ENCODE data around the gene VPS13A. TPM values are rescaled to one million over a fixed set of nuclear protein-coding genes. Genes with fewer than 3 reads are reported as not detected.
"Not testable (repeated sequence)": the region's sequence is repeated elsewhere in the genome, so short reads cannot be mapped to it uniquely, and the experiment has no call there.

VPS13A gene
- total and polyA plus RNA-seq, 2 donors (not counting 1 experiment from before 2014, with no cell fraction given) = 12.8 to 39.3 TPM

DNA sequence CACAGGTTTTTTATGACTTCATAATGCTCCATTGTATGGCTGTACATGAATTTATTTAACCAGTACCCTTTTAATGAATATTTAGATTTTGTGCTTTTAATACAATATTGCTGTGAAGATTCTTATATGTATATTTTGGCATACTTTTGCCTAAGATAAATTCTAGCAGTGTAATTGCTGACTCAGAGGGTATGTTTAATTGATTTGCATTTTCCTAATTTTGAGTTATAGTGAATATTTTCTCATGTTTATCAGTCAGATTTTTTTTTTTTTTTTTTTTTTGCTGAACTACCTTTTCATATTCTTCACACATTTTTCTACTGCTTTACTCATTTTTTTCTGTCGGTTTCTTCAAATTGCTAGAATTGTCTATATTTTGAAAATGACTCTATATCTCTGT lies 222.6 kb downstream of the VPS13A start:
- no peak for TF ChIP-seq EZH2 (IDR thresholded peaks at IDR 0.05; ENCODE audit: low read length, missing control alignments)
- TF ChIP-seq, protein P1, sequence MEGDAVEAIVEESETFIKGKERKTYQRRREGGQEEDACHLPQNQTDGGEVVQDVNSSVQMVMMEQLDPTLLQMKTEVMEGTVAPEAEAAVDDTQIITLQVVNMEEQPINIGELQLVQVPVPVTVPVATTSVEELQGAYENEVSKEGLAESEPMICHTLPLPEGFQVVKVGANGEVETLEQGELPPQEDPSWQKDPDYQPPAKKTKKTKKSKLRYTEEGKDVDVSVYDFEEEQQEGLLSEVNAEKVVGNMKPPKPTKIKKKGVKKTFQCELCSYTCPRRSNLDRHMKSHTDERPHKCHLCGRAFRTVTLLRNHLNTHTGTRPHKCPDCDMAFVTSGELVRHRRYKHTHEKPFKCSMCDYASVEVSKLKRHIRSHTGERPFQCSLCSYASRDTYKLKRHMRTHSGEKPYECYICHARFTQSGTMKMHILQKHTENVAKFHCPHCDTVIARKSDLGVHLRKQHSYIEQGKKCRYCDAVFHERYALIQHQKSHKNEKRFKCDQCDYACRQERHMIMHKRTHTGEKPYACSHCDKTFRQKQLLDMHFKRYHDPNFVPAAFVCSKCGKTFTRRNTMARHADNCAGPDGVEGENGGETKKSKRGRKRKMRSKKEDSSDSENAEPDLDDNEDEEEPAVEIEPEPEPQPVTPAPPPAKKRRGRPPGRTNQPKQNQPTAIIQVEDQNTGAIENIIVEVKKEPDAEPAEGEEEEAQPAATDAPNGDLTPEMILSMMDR (conservative IDR thresholded peaks at IDR 0.05 in 1 of 2, IDR thresholded peaks at IDR 0.05 in 1 of 2; ENCODE audit: low read depth in 1 of 2, low read length in 2 of 2) = no peak
- H3K36me3 ChIP-seq (ENCODE audit: control insufficient read depth, insufficient read depth, low read length) = no peaks in the 10 kb centered on the region
- H3K9ac ChIP-seq (ENCODE audit: insufficient read depth, low read length) = no peak overlapping the region
- no peaks in the 10 kb centered on the region for H3K79me2 ChIP-seq (ENCODE audit: control insufficient read depth, insufficient read depth, low read length)
- H3K4me2 ChIP-seq (ENCODE audit: extremely low read depth, insufficient read depth, low read length) = no peak overlapping the region
- H2AFZ ChIP-seq (ENCODE audit: low read length) = no peak overlapping the region
- no peaks in the 10 kb centered on the region for H4K20me1 ChIP-seq (ENCODE audit: control insufficient read depth, extremely low read depth, insufficient read depth, low read length)
- no peak for DNase-seq (ENCODE audit: low read depth in 2 of 2)
- H3K27ac ChIP-seq (ENCODE audit: insufficient read depth, low read length) = no peak overlapping the region
- no peaks in the 10 kb centered on the region for H3K27me3 ChIP-seq (ENCODE audit: control insufficient read depth, insufficient read depth, low read length)
- peaks cover 2% of the 10 kb centered on the region for H3K4me1 ChIP-seq (ENCODE audit: control insufficient read depth, extremely low read depth, insufficient read depth, low read length)
- no peak overlapping the region for H3K4me3 ChIP-seq (replicated peaks in 1 of 4; ENCODE audit: control extremely low read depth in 1 of 4, insufficient read depth in 1 of 4, low read depth in 3 of 4, low read length in 4 of 4)
- no peaks in the 10 kb centered on the region for H3K9me3 ChIP-seq (ENCODE audit: control insufficient read depth, insufficient read depth, low read depth, low read length)

DNA sequence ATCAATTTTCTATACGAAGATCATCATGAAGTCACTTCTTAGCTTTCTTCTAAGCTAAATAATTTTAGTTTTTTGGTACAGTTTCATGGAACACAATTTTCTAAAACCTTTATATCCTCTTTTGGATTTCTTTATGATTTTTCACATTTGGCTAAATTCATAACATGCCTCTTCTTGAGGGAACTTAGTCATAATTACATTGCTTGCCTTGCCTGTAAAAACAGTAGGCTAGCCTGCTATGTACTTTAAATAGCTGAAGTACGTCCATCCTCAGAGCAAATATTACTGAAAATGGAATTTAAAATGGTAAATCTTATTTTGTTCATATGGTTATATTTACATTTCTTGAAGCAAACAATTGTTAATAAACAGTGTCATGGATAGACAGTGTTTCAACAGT lies 225.0 kb downstream of the VPS13A start:
- H3K9ac ChIP-seq (ENCODE audit: insufficient read depth, low read length) = no peak overlapping the region
- H3K36me3 ChIP-seq (ENCODE audit: control insufficient read depth, insufficient read depth, low read length) = no peaks in the 10 kb centered on the region
- no peak overlapping the region for H3K4me3 ChIP-seq (replicated peaks in 1 of 4; ENCODE audit: control extremely low read depth in 1 of 4, insufficient read depth in 1 of 4, low read depth in 3 of 4, low read length in 4 of 4)
- peaks cover 2% of the 10 kb centered on the region for H3K4me1 ChIP-seq (ENCODE audit: control insufficient read depth, extremely low read depth, insufficient read depth, low read length)
- H4K20me1 ChIP-seq (ENCODE audit: control insufficient read depth, extremely low read depth, insufficient read depth, low read length) = no peaks in the 10 kb centered on the region
- H3K27ac ChIP-seq (ENCODE audit: insufficient read depth, low read length) = no peak overlapping the region
- H3K9me3 ChIP-seq (ENCODE audit: control insufficient read depth, insufficient read depth, low read depth, low read length) = no peaks in the 10 kb centered on the region
- H3K27me3 ChIP-seq (ENCODE audit: control insufficient read depth, insufficient read depth, low read length) = no peaks in the 10 kb centered on the region
- H2AFZ ChIP-seq (ENCODE audit: low read length) = no peak overlapping the region
- DNase-seq (ENCODE audit: low read depth in 2 of 2) = peak; percentile 28 to 35
- TF ChIP-seq EZH2 (IDR thresholded peaks at IDR 0.05; ENCODE audit: low read length, missing control alignments) = no peak
- TF ChIP-seq, protein P1 (conservative IDR thresholded peaks at IDR 0.05 in 1 of 2, IDR thresholded peaks at IDR 0.05 in 1 of 2; ENCODE audit: low read depth in 1 of 2, low read length in 2 of 2) = no peak
- H3K79me2 ChIP-seq (ENCODE audit: control insufficient read depth, insufficient read depth, low read length) = no peaks in the 10 kb centered on the region
- H3K4me2 ChIP-seq (ENCODE audit: extremely low read depth, insufficient read depth, low read length) = no peak overlapping the region

DNA sequence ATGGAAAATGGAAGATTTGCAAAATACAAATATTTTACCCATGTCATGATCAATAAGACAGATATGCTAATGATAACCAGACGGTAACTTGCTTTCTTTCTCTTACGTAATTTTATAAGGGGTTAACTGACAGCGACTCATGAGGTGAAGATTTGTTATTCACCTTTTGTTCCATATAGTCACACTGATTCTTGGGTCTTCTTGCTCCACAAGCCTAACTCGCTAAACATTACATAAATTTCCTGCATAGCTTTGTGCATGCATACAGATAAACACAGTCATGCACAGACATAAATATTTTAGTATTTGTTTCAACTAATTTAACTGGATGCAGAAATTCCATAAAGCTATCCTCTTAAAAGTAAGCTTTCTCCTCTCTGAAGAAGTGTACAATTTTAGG lies 225.9 kb downstream of the VPS13A start:
- H3K4me2 ChIP-seq (ENCODE audit: extremely low read depth, insufficient read depth, low read length) = no peak overlapping the region
- H3K27ac ChIP-seq (ENCODE audit: insufficient read depth, low read length) = no peak overlapping the region
- H3K4me3 ChIP-seq (replicated peaks in 1 of 4; ENCODE audit: control extremely low read depth in 1 of 4, insufficient read depth in 1 of 4, low read depth in 3 of 4, low read length in 4 of 4) = no peak overlapping the region
- H3K79me2 ChIP-seq (ENCODE audit: control insufficient read depth, insufficient read depth, low read length) = no peaks in the 10 kb centered on the region
- H4K20me1 ChIP-seq (ENCODE audit: control insufficient read depth, extremely low read depth, insufficient read depth, low read length) = no peaks in the 10 kb centered on the region
- no peaks in the 10 kb centered on the region for H3K9me3 ChIP-seq (ENCODE audit: control insufficient read depth, insufficient read depth, low read depth, low read length)
- no peaks in the 10 kb centered on the region for H3K27me3 ChIP-seq (ENCODE audit: control insufficient read depth, insufficient read depth, low read length)
- DNase-seq (ENCODE audit: low read depth in 2 of 2) = no peak
- TF ChIP-seq, protein P1 (conservative IDR thresholded peaks at IDR 0.05 in 1 of 2, IDR thresholded peaks at IDR 0.05 in 1 of 2; ENCODE audit: low read depth in 1 of 2, low read length in 2 of 2) = no peak
- TF ChIP-seq EZH2 (IDR thresholded peaks at IDR 0.05; ENCODE audit: low read length, missing control alignments) = no peak
- no peak overlapping the region for H2AFZ ChIP-seq (ENCODE audit: low read length)
- peaks cover 2% of the 10 kb centered on the region for H3K36me3 ChIP-seq (ENCODE audit: control insufficient read depth, insufficient read depth, low read length)
- peaks cover 2% of the 10 kb centered on the region for H3K4me1 ChIP-seq (ENCODE audit: control insufficient read depth, extremely low read depth, insufficient read depth, low read length)
- no peak overlapping the region for H3K9ac ChIP-seq (ENCODE audit: insufficient read depth, low read length)

DNA sequence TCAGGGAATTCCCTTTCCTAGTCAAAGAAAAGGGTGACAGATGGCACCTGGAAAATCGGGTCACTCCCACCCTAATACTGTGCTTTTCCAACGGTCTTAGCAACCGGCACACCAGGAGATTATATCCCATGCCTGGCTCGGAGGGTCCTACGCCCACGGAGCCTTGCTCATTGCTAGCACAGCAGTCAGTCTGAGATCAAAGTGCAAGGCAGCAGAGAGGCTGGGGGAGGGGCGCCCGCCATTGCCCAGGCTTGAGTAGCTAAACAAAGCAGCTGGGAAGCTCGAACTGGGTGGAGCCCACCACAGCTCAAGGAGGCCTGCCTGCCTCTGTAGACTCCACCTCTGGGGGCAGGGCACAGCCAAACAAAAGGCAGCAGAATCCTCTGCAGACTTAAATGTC lies 231.2 kb downstream of the VPS13A start:
- not testable (repeated sequence) for DNase-seq (ENCODE audit: low read depth in 2 of 2); H3K9me3 ChIP-seq (ENCODE audit: control insufficient read depth, insufficient read depth, low read depth, low read length); H3K4me3 ChIP-seq (replicated peaks in 1 of 4; ENCODE audit: control extremely low read depth in 1 of 4, insufficient read depth in 1 of 4, low read depth in 3 of 4, low read length in 4 of 4); H3K27me3 ChIP-seq (ENCODE audit: control insufficient read depth, insufficient read depth, low read length); H3K4me1 ChIP-seq (ENCODE audit: control insufficient read depth, extremely low read depth, insufficient read depth, low read length); H4K20me1 ChIP-seq (ENCODE audit: control insufficient read depth, extremely low read depth, insufficient read depth, low read length); H3K79me2 ChIP-seq (ENCODE audit: control insufficient read depth, insufficient read depth, low read length); H3K36me3 ChIP-seq (ENCODE audit: control insufficient read depth, insufficient read depth, low read length); H3K27ac ChIP-seq (ENCODE audit: insufficient read depth, low read length); H3K4me2 ChIP-seq (ENCODE audit: extremely low read depth, insufficient read depth, low read length); H3K9ac ChIP-seq (ENCODE audit: insufficient read depth, low read length); H2AFZ ChIP-seq (ENCODE audit: low read length)

All from fibroblast of lung (primary cell).